GM19372 (cell line): Measurements from ENCODE around the gene NELFB.
A peak's percentile ranks its signal among the peaks of the same experiment; 100 is the strongest.

Experiments
- ATAC-seq: cut with Tn5 transposase; IDR thresholded peaks from one replicate; pipeline ENCODE4 v1.9.1; 2021; ENCODE audit warnings: mild to moderate bottlenecking, low read depth, moderate library complexity; ENCODE audit not compliant: unreplicated experiment

NELFB gene

GRCh38 chr9:137223078-137223970 is 31.8 kb upstream of the NELFB start:
- ATAC-seq: peak; percentile 75

- no peak for ATAC-seq
Measured at GRCh38 chr9:137224830-137225694, 30.1 kb upstream of the NELFB start, which contains the start of gene CYSRT1. Gene CYSRT1 (plus strand): TSS chr9:137225174. CDS start chr9:137225622, 448 bp downstream.

- no peak for ATAC-seq
Measured at GRCh38 chr9:137225699-137226331, 29.3 kb upstream of the NELFB start.

GRCh38 chr9:137226338-137227053 is 28.6 kb upstream of the NELFB start:
- ATAC-seq: no peak

GRCh38 chr9:137227054-137227852 is 27.9 kb upstream of the NELFB start, which contains the start of gene RNF224:
Gene RNF224 (plus strand): TSS chr9:137227502. CDS start chr9:137228336, 834 bp downstream.
- no peak for ATAC-seq

GRCh38 chr9:137227853-137228505 is 27.1 kb upstream of the NELFB start:
- no peak for ATAC-seq

- ATAC-seq: no peak
Measured at GRCh38 chr9:137228506-137228967, 26.6 kb upstream of the NELFB start.

DNA sequence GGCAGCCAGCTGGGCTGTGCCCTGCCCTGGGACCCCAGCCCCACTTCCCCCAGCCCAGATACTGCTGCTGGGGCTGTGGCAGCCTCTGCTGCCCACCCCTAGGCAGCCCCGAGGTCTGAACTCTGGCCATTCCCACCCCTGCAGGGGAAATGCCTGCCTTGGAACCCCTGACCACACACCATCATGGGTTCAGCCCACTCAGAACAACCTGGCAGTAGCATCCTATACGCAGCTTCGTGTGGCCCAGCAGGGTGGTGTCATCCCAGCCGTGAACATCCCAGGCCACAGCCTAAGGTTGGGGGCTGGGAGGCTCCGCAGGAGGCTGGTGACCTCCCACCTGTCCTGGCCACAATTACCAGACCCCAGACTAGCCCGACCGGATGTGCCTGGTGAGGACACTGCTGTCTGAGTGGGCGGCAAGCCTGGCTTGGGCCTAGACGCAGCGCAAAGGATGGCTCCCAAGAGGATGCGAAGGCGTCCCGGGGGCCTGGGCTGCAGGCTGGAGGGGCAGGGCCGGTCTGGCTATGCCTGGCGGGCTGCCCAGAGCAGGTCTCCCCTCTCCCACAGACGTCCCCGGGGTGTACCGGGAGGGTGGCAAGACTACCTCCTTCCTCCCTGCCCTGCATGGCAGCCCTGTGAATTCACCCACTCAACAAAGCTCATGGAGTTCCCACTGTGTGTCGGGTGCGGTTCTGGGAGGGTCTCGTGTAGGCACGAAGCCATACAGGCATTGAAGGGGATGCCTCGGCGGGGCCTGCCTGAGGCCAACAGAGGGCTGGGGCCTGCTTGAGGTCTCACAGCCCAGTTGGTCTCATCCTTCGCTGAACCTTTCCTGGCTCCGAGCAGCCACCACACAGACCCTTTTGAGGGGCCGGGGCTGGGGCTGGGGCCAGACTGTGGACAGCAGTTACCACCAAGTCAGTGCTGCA is 25.9 kb upstream of the NELFB start:
- ATAC-seq: no peak

- no peak for ATAC-seq
Measured at GRCh38 chr9:137229903-137230704, 25.0 kb upstream of the NELFB start.

DNA sequence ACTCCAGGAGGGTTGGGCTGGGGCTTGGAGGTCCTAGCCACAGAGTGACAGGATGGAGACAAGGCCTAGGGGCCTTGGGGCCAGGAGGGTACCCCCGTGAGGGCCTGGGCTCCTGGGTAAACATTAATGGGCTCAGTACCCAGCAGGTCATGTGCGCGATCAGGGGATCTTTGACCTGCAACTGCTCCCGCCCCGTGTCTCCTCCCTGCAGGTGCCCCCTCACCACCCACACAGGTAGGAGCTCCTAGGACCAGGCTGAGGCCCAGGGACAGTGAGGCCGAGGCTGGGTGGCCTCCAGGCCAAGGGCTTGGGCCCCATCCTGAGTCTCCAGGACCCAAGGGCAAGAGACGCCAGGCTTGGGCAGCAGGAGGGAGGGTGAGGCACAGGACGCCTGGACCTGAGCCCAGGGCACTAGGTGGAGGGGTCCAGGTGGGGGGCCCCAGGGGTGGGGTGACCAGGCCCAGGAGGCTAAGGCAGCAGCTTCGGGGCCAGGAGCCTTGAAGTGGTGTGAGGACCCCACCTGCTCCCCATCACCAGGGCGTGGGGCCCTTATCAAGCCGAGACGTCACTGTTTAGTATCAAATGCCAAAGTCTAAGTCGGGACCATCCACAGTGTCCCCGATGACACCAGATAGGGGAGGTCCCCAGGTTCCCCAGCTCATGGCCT is 24.3 kb upstream of the NELFB start, which contains the start of gene SLC34A3:
SLC34A3 (plus strand) TSS at position 197 of the 667 bp plus-strand sequence. CDS start 802 bp downstream, outside the sequence.
- ATAC-seq: no peak

DNA sequence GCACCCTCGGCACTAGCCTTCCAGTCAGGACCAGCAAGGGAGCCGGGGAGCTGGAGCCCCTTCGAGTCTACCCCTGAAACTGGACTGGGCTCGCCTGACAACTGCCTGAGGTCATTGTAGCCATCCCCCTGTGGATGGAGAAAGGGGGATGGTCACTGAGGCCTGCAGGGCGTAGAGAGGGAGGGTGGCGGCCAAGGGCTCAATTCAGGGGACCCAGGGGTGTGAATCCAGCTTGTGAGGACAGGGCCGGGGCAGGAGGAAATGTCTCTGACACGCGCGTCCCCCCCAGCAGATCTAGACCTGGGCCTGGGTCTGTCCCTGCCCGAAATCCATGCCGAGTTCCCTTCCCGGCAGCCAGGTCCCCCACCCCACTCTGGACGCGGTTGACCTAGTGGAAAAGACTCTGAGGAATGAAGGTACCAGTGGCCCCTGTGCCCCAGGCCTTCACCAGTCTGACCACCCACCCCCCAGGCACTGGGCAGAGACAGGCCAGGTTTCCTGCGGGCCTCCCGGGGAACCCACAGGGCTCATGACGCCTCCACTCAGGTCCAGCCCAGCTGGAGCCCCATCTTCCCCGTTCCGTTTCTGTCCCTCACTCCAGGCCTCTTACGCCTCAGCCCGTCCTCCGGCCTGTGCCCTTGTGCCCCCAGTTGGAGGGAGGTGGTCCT is 23.6 kb upstream of the NELFB start:
- no peak for ATAC-seq

GRCh38 chr9:137232101-137232500 is 23.0 kb upstream of the NELFB start:
- no peak for ATAC-seq

DNA sequence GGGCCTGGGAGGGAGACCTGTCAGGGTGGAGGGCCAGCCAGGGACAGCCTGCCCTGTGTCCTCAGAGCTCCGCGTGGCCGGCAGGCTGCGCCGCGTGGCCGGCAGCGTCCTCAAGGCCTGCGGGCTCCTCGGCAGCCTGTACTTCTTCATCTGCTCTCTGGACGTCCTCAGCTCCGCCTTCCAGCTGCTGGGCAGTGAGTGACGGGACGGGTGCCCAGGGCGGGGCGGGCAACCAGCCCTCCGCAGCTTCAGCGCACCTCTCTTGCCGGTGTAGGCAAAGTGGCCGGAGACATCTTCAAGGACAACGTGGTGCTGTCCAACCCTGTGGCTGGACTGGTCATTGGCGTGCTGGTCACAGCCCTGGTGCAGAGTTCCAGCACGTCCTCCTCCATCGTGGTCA is 22.6 kb upstream of the NELFB start:
- no peak for ATAC-seq

- ATAC-seq: no peak
Measured at GRCh38 chr9:137233143-137233980, 21.8 kb upstream of the NELFB start.
